MM.1S (cell line): ENCODE data around the gene CTSF.

Experiments
- CTCF ChIP-seq: fragments of 300-600 bp; sonication (generic); IDR thresholded peaks from 2 replicates; pipeline ENCODE4 v1.5.1; 2016; ENCODE audit warnings: antibody characterized with exemption, low read length, mixed read lengths
- EZH2 ChIP-seq: fragments of 300-600 bp; sonication (generic); optimal IDR thresholded peaks from 2 replicates; pipeline ENCODE3; 2017; ENCODE audit warnings: low read depth, mild to moderate bottlenecking, antibody characterized with exemption, low read length, mixed read lengths

GRCh38 chr11:66604155-66604554 is 35.7 kb upstream of the CTSF start:
- TF ChIP-seq CTCF: no peak
- TF ChIP-seq EZH2: no peak
